ENCODE measurements around the gene CEMIP2. TPM values are rescaled to one million over a fixed set of nuclear protein-coding genes. Genes with fewer than 3 reads are reported as not detected.

The CEMIP2 gene
- total RNA-seq, 2 donors from 2014 or later, result 20.4 to 86.5 TPM

DNA sequence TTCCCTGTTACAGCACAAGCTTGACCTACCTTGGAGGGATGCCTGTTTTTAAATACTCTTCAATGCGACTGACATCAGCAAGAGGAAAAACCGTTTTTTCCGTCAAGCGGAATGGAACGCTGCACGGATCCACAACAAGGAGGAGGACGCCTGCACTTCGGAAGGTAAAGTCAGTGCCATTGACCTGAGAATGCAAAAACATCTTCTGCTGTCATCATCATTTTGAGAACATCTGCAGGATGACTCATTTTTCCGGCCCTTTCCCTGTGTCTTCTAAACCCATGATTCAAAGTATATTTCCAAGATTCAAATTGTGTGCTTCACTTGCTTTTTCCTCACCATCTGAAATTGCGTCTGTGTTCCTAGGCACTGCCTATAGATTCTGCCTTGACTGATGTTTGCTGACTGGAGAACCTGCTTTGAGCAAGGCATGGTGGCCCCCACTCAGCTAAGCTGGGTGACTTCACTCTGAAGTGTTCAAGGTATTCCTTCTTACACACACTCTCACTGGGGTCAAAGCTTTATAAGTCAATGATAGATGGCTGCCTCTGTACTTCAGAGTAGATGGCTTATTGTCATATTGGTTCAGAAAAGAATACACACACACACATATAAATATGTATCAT is 78.1 kb downstream of the CEMIP2 start:
- intact Hi-C loops (cut with DNase I), result no loop called here
- no peak for DNase-seq (ENCODE audit: low spot score)

DNA sequence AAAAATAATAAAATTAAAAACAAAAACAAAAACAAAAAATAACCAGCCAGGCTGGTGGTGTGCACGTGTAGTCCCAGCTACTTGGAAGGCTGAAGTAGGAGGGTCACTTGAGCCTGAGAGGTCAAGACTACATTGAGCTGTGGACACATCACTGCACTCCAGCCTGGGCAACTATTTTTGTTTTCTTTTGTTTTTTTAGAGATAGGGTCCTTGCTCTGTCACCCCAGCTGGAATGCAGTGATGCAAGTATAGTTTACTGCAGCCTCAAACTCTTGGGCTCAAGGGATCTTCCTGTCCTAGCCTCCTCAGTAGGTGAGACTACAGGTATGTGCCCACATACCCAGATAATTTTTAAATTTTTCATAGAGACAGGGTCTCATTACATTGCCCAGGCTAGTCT is 80.6 kb downstream of the CEMIP2 start:
- no peaks in the 10 kb centered on the region for H3K36me3 ChIP-seq
- H3K9me3 ChIP-seq, result no peaks in the 10 kb centered on the region
- intact Hi-C loops (cut with DNase I), result no loop called here

More for the DNA sequence above, 78.1 kb downstream of the CEMIP2 start:
- Histone ChIP-seq H3K4me3 (no peak overlapping the region), H3K9me3 (no peaks in the 10 kb centered on the region), H3K27ac (no peak overlapping the region), H3K36me3 (no peaks in the 10 kb centered on the region), H3K27me3 (replicated peaks; ENCODE audit: insufficient read depth) (no peaks in the 10 kb centered on the region), H3K4me1 (replicated peaks) (no peaks in the 10 kb centered on the region)
- no peak for TF ChIP-seq POLR2AphosphoS5 (IDR thresholded peaks at IDR 0.05)
- TF ChIP-seq POLR2A (IDR thresholded peaks at IDR 0.05), result no peak
- TF ChIP-seq, protein P1, sequence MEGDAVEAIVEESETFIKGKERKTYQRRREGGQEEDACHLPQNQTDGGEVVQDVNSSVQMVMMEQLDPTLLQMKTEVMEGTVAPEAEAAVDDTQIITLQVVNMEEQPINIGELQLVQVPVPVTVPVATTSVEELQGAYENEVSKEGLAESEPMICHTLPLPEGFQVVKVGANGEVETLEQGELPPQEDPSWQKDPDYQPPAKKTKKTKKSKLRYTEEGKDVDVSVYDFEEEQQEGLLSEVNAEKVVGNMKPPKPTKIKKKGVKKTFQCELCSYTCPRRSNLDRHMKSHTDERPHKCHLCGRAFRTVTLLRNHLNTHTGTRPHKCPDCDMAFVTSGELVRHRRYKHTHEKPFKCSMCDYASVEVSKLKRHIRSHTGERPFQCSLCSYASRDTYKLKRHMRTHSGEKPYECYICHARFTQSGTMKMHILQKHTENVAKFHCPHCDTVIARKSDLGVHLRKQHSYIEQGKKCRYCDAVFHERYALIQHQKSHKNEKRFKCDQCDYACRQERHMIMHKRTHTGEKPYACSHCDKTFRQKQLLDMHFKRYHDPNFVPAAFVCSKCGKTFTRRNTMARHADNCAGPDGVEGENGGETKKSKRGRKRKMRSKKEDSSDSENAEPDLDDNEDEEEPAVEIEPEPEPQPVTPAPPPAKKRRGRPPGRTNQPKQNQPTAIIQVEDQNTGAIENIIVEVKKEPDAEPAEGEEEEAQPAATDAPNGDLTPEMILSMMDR (IDR thresholded peaks at IDR 0.05), result no peak
- WGBS, result 96% methylated on average over 10 of the region's 10 CpGs

DNA sequence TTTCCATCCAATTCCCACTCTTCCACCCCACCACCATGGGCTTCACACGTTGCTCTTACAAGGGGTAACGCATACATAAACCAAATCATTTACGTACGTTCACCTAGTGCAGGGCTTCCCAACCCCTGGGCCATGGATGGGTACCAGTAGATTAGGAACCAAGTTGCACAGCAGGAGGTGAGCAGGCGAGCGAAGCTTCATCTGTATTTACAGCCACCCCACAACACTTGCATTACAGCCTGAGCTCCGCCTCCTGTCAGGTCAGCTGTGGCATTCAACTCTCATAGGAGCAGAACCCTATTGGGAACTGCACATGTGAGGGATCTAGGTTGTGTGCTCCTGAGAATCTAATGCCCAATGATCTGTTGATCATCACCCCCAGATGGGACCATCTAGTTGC is 82.3 kb downstream of the CEMIP2 start:
- intact Hi-C loops (cut with DNase I), result no loop called here
- H3K4me3 ChIP-seq, result no peak overlapping the region
- TF ChIP-seq POLR2AphosphoS5 (IDR thresholded peaks at IDR 0.05) (no peak), POLR2A (IDR thresholded peaks at IDR 0.05) (no peak)
- TF ChIP-seq, protein P1 (IDR thresholded peaks at IDR 0.05), result no peak
- DNase-seq (ENCODE audit: low spot score), result no peak
- 94% methylated on average over 7 of the region's 7 CpGs for WGBS
- no peaks in the 10 kb centered on the region for H3K4me1 ChIP-seq (replicated peaks)
- H3K27ac ChIP-seq, result no peak overlapping the region
- H3K36me3 ChIP-seq, result no peaks in the 10 kb centered on the region
- no peaks in the 10 kb centered on the region for H3K27me3 ChIP-seq (replicated peaks; ENCODE audit: insufficient read depth)
- H3K9me3 ChIP-seq, result no peaks in the 10 kb centered on the region

More for the DNA sequence above, 80.6 kb downstream of the CEMIP2 start:
- 85% methylated on average over 1 of the region's 1 CpG for WGBS
- Histone ChIP-seq H3K4me1 (replicated peaks) (no peaks in the 10 kb centered on the region), H3K4me3 (no peak overlapping the region), H3K27ac (no peak overlapping the region), H3K27me3 (replicated peaks; ENCODE audit: insufficient read depth) (no peaks in the 10 kb centered on the region)
- no peak for TF ChIP-seq POLR2A (IDR thresholded peaks at IDR 0.05)
- TF ChIP-seq, protein P1 (IDR thresholded peaks at IDR 0.05), result no peak
- no peak for TF ChIP-seq POLR2AphosphoS5 (IDR thresholded peaks at IDR 0.05)
- no peak for DNase-seq (ENCODE audit: low spot score)

DNA sequence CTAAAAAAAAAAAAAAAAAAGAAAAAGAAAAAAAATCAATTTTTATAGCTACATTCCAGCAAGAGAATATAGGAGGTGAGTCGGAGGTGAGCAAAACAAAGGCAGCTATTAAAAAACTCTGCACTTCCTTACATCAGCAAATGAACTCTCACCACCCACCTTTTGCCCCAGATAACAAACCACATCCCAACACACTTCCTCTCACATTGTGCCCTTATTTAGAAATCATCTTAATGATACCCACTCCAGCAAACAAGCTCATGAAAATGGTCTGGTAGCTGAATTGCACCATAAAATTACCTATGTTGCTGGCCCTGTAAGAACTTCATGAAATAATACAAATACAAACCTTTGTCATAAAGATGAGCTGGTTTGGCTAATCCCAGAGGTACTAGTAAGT is 82.9 kb downstream of the CEMIP2 start:
- H3K36me3 ChIP-seq, result no peaks in the 10 kb centered on the region
- H3K27me3 ChIP-seq (replicated peaks; ENCODE audit: insufficient read depth), result no peaks in the 10 kb centered on the region
- intact Hi-C loops (cut with DNase I), result no loop called here
- no peaks in the 10 kb centered on the region for H3K4me1 ChIP-seq (replicated peaks)
- no peak overlapping the region for H3K27ac ChIP-seq
- no peak overlapping the region for H3K4me3 ChIP-seq
- H3K9me3 ChIP-seq, result no peaks in the 10 kb centered on the region
- TF ChIP-seq, protein P1 (IDR thresholded peaks at IDR 0.05), result no peak
- no peak for TF ChIP-seq POLR2AphosphoS5 (IDR thresholded peaks at IDR 0.05)
- TF ChIP-seq POLR2A (IDR thresholded peaks at IDR 0.05), result no peak
- no peak for DNase-seq (ENCODE audit: low spot score)
- WGBS, result 39% methylated on average over 1 of the region's 1 CpG

DNA sequence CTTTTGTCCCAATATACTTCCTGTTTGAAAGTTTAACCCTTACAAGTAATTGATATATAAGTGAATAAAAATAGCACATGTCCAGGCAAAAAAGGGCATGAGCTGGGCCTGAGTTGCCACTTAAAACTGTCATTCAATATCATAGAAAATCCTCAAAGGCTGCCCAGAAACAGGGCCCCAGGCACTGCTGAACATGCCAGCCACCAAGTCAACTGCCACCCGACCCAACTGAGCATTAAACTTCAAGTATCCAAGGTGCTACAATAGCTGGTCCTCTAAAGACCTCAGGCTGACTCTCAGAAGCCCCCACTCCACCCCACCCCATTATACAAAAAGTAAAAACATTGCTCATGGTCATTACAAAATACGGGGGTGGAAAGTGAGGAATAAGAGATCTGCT is 83.7 kb downstream of the CEMIP2 start:
- Histone ChIP-seq H3K9me3 (no peaks in the 10 kb centered on the region), H3K4me1 (replicated peaks) (no peaks in the 10 kb centered on the region), H3K4me3 (no peak overlapping the region), H3K27me3 (replicated peaks; ENCODE audit: insufficient read depth) (no peaks in the 10 kb centered on the region), H3K36me3 (no peaks in the 10 kb centered on the region), H3K27ac (no peak overlapping the region)
- intact Hi-C loops (cut with DNase I), result no loop called here
- WGBS, result 77% methylated on average over 2 of the region's 2 CpGs
- no peak for DNase-seq (ENCODE audit: low spot score)
- TF ChIP-seq, protein P1 (IDR thresholded peaks at IDR 0.05), result no peak
- TF ChIP-seq POLR2A (IDR thresholded peaks at IDR 0.05) (no peak), POLR2AphosphoS5 (IDR thresholded peaks at IDR 0.05) (no peak)

Data from prostate gland (tissue), 2 donors.